Activated T-cell treated with anti-CD3 and anti-CD28 coated beads, Interleukin-2, amount 50 U/mL, for 24 hours (primary cell): Measurements from ENCODE around the gene HSFX2.
"Not testable (repeated sequence)": the region's sequence is repeated elsewhere in the genome, so short reads cannot be mapped to it uniquely, and the experiment has no call there.

ENCODE experiments used
- DNase-seq: peaks from one replicate; pipeline ENCODE4 v3.0.0-alpha.2; 2020
- H3K27ac Mint-ChIP-seq: 2 replicates; pipeline ENCODE4 v1.8.0; 2020; ENCODE audit warnings: mild to moderate bottlenecking, mixed read lengths
- H3K27me3 Mint-ChIP-seq: 2 replicates; pipeline ENCODE4 v1.8.0; 2020; ENCODE audit warnings: mixed read lengths
- H3K36me3 Mint-ChIP-seq: 2 replicates; pipeline ENCODE4 v1.8.0; 2020; ENCODE audit warnings: low read depth, mixed read lengths
- H3K4me1 Mint-ChIP-seq: 2 replicates; pipeline ENCODE4 v1.8.0; 2020; ENCODE audit warnings: low read depth, mixed read lengths
- H3K4me3 Mint-ChIP-seq: 2 replicates; pipeline ENCODE4 v1.8.0; 2020; ENCODE audit warnings: mild to moderate bottlenecking, moderate library complexity, mixed read lengths
- H3K9me3 Mint-ChIP-seq: 2 replicates; pipeline ENCODE4 v1.8.0; 2020; ENCODE audit warnings: mixed read lengths

HSFX2 gene

GRCh38 chrX:149595214-149595613 is at the start of gene HSFX2:
TSS of gene HSFX2 (minus strand) at chrX:149595314. CDS start at chrX:149594700, 614 bp downstream.
- not testable (repeated sequence) for H3K27me3 Mint-ChIP-seq, H3K4me1 Mint-ChIP-seq, H3K9me3 Mint-ChIP-seq, DNase-seq, H3K36me3 Mint-ChIP-seq, H3K27ac Mint-ChIP-seq, H3K4me3 Mint-ChIP-seq

GRCh38 chrX:149643496-149643895 is 48.4 kb upstream of the HSFX2 start:
- no peak overlapping the region for H3K27ac Mint-ChIP-seq
- no peaks in the 10 kb centered on the region for H3K9me3 Mint-ChIP-seq
- no peak overlapping the region for H3K4me3 Mint-ChIP-seq
- DNase-seq, result no peak
- peaks cover 38% of the 10 kb centered on the region for H3K27me3 Mint-ChIP-seq
- H3K36me3 Mint-ChIP-seq, result no peaks in the 10 kb centered on the region
- peaks cover 3% of the 10 kb centered on the region for H3K4me1 Mint-ChIP-seq

- H3K9me3 Mint-ChIP-seq, result no peaks in the 10 kb centered on the region
- no peak for DNase-seq
- H3K27me3 Mint-ChIP-seq, result peaks cover 36% of the 10 kb centered on the region
- no peaks in the 10 kb centered on the region for H3K36me3 Mint-ChIP-seq
- no peak overlapping the region for H3K27ac Mint-ChIP-seq
- peaks cover 3% of the 10 kb centered on the region for H3K4me1 Mint-ChIP-seq
- H3K4me3 Mint-ChIP-seq, result no peak overlapping the region
Observed at GRCh38 chrX:149641835-149642234, 46.7 kb upstream of the HSFX2 start.

GRCh38 chrX:149641432-149641831 is 46.3 kb upstream of the HSFX2 start:
- no peak overlapping the region for H3K4me3 Mint-ChIP-seq
- H3K9me3 Mint-ChIP-seq, result no peaks in the 10 kb centered on the region
- no peak overlapping the region for H3K27ac Mint-ChIP-seq
- DNase-seq, result no peak
- peaks cover 32% of the 10 kb centered on the region for H3K27me3 Mint-ChIP-seq
- peaks cover 3% of the 10 kb centered on the region for H3K4me1 Mint-ChIP-seq
- H3K36me3 Mint-ChIP-seq, result no peaks in the 10 kb centered on the region

- Mint-ChIP-seq H3K4me1 (peaks cover 3% of the 10 kb centered on the region), H3K27me3 (peaks cover 30% of the 10 kb centered on the region), H3K27ac (no peak overlapping the region), H3K4me3 (no peak overlapping the region), H3K9me3 (no peaks in the 10 kb centered on the region), H3K36me3 (no peaks in the 10 kb centered on the region)
- no peak for DNase-seq
Observed at GRCh38 chrX:149639568-149639967, 44.5 kb upstream of the HSFX2 start.

GRCh38 chrX:149638860-149639259 is 43.7 kb upstream of the HSFX2 start:
- Mint-ChIP-seq H3K27ac (no peak overlapping the region), H3K4me1 (peaks cover 3% of the 10 kb centered on the region), H3K27me3 (peaks cover 32% of the 10 kb centered on the region), H3K36me3 (no peaks in the 10 kb centered on the region), H3K4me3 (no peak overlapping the region), H3K9me3 (no peaks in the 10 kb centered on the region)
- DNase-seq, result no peak

GRCh38 chrX:149633511-149633910 is 38.4 kb upstream of the HSFX2 start:
- Mint-ChIP-seq H3K27me3 (peaks cover 39% of the 10 kb centered on the region), H3K36me3 (peaks cover 3% of the 10 kb centered on the region), H3K9me3 (no peaks in the 10 kb centered on the region), H3K4me1 (peaks cover 26% of the 10 kb centered on the region), H3K4me3 (no peak overlapping the region), H3K27ac (no peak overlapping the region)
- DNase-seq, result no peak

- Mint-ChIP-seq H3K27ac (peak within 1 kb of the TSS; percentile 60), H3K27me3 (peaks cover 36% of the 10 kb centered on the region), H3K36me3 (peaks cover 3% of the 10 kb centered on the region), H3K4me1 (peaks cover 36% of the 10 kb centered on the region), H3K9me3 (no peaks in the 10 kb centered on the region), H3K4me3 (peak within 1 kb of the TSS; percentile 84)
- DNase-seq, result peak; percentile 85
Observed at GRCh38 chrX:149631234-149632165, 36.4 kb upstream of the HSFX2 start, which contains the start of gene TMEM185A. TSS of gene TMEM185A (minus strand) at chrX:149631792. CDS start at chrX:149631580, 212 bp downstream.

- Mint-ChIP-seq H3K4me3 (peak overlapping the region; percentile 84), H3K9me3 (no peaks in the 10 kb centered on the region), H3K36me3 (peaks cover 3% of the 10 kb centered on the region), H3K27me3 (peaks cover 33% of the 10 kb centered on the region), H3K4me1 (peaks cover 38% of the 10 kb centered on the region), H3K27ac (peak overlapping the region; percentile 60)
- no peak for DNase-seq
Observed at GRCh38 chrX:149630681-149631233, 35.6 kb upstream of the HSFX2 start.

GRCh38 chrX:149629730-149630387 is 34.7 kb upstream of the HSFX2 start:
- H3K36me3 Mint-ChIP-seq, result peaks cover 3% of the 10 kb centered on the region
- no peaks in the 10 kb centered on the region for H3K9me3 Mint-ChIP-seq
- H3K27me3 Mint-ChIP-seq, result peaks cover 31% of the 10 kb centered on the region

GRCh38 chrX:149628768-149629167 is 33.7 kb upstream of the HSFX2 start:
- no peak for DNase-seq
- Mint-ChIP-seq H3K27ac (no peak overlapping the region), H3K36me3 (peaks cover 3% of the 10 kb centered on the region), H3K4me1 (peaks cover 55% of the 10 kb centered on the region), H3K9me3 (no peaks in the 10 kb centered on the region), H3K4me3 (no peak overlapping the region), H3K27me3 (peaks cover 28% of the 10 kb centered on the region)

More at GRCh38 chrX:149629730-149630387, 34.7 kb upstream of the HSFX2 start:
- peak overlapping the region; percentile 84 for H3K4me3 Mint-ChIP-seq
- no peak for DNase-seq
- no peak overlapping the region for H3K27ac Mint-ChIP-seq
- H3K4me1 Mint-ChIP-seq, result peaks cover 47% of the 10 kb centered on the region

- Mint-ChIP-seq H3K36me3 (peaks cover 3% of the 10 kb centered on the region), H3K4me1 (peaks cover 57% of the 10 kb centered on the region), H3K27ac (no peak overlapping the region), H3K27me3 (peaks cover 24% of the 10 kb centered on the region), H3K4me3 (no peak overlapping the region), H3K9me3 (no peaks in the 10 kb centered on the region)
- no peak for DNase-seq
Observed at GRCh38 chrX:149628280-149628679, 33.2 kb upstream of the HSFX2 start.

GRCh38 chrX:149626829-149627228 is 31.7 kb upstream of the HSFX2 start:
- DNase-seq, H3K4me3 Mint-ChIP-seq, H3K9me3 Mint-ChIP-seq, H3K27ac Mint-ChIP-seq, H3K36me3 Mint-ChIP-seq: not testable (repeated sequence)
- H3K4me1 Mint-ChIP-seq, result peaks cover 52% of the 10 kb centered on the region
- H3K27me3 Mint-ChIP-seq, result peaks cover 12% of the 10 kb centered on the region

- DNase-seq, H3K27ac Mint-ChIP-seq, H3K9me3 Mint-ChIP-seq, H3K36me3 Mint-ChIP-seq, H3K27me3 Mint-ChIP-seq, H3K4me3 Mint-ChIP-seq: not testable (repeated sequence)
- peaks cover 22% of the 10 kb centered on the region for H3K4me1 Mint-ChIP-seq
Observed at GRCh38 chrX:149619662-149620061, 24.5 kb upstream of the HSFX2 start.
